K562 (cell line): ENCODE results near the gene BRCA1. TPM values are rescaled to one million over a fixed set of nuclear protein-coding genes. Genes with fewer than 3 reads are reported as not detected.

Source experiments
- CC2D1A ChIP-seq: fragments of 450-650 bp; IDR thresholded peaks from 2 replicates; pipeline ENCODE4 v1.6.1; 2017; ENCODE audit warnings: mild to moderate bottlenecking
- CHD7 ChIP-seq: fragments of 200-600 bp; sonication (generic); IDR thresholded peaks from one replicate; pipeline ENCODE4 v1.6.1; 2012; ENCODE audit warnings: mild to moderate bottlenecking, low read depth, low read length, inconsistent platforms
- FOXK2 ChIP-seq, 2 experiments: fragments of 450-650 bp; IDR thresholded peaks in 1 of 2; conservative IDR thresholded peaks in 1 of 2; 2 replicates each; pipeline ENCODE4 v1.6.1; 2016; ENCODE audit warnings: low read depth in 2 of 2, mild to moderate bottlenecking in 1 of 2
- IRF2 ChIP-seq: sonication (generic); formaldehyde crosslinking; IDR thresholded peaks from 2 replicates; pipeline ENCODE4 v1.8.1; 2022; ENCODE audit warnings: mild to moderate bottlenecking, missing genetic modification reagents
- MEF2D ChIP-seq: conservative IDR thresholded peaks from 2 replicates; pipeline ENCODE4 v1.6.1; 2016; ENCODE audit warnings: low read depth, missing genetic modification characterization, missing compliant biosample characterization
- NBN ChIP-seq: fragments of 450-650 bp; IDR thresholded peaks from 2 replicates; pipeline ENCODE4 v1.6.1; 2016; ENCODE audit warnings: low read depth, mild to moderate bottlenecking
- NCOA1 ChIP-seq: fragments of 450-650 bp; IDR thresholded peaks from 2 replicates; pipeline ENCODE4 v1.6.1; 2016; ENCODE audit warnings: low read depth
- NCOR1 ChIP-seq: fragments of 450-650 bp; IDR thresholded peaks from 2 replicates; pipeline ENCODE4 v1.6.1; 2016; ENCODE audit warnings: mild to moderate bottlenecking, moderate library complexity
- PHF21A ChIP-seq: fragments of 450-650 bp; IDR thresholded peaks from 2 replicates; pipeline ENCODE4 v1.6.1; 2017; ENCODE audit warnings: low read depth, borderline replicate concordance
- RBM17 ChIP-seq: fragments of 200-400 bp; formaldehyde crosslinking; IDR thresholded peaks from 2 replicates; pipeline ENCODE4 v1.6.1; 2017; ENCODE audit warnings: low read depth, mild to moderate bottlenecking, low read length, borderline replicate concordance
- RCOR1 ChIP-seq, 2 experiments: IDR thresholded peaks; 2 replicates each; pipeline ENCODE4 v1.6.1; 2012; ENCODE audit warnings: low read depth in 2 of 2, low read length in 2 of 2, borderline replicate concordance in 1 of 2, improper control_type of control experiment in 1 of 2
- ZBTB1 ChIP-seq: sonication (generic); formaldehyde crosslinking; IDR thresholded peaks from 2 replicates; pipeline ENCODE4 v1.8.1; 2023; ENCODE audit warnings: missing genetic modification reagents, low read depth, mild to moderate bottlenecking, borderline replicate concordance
- ZNF41 ChIP-seq: fragments of 250-450 bp; sonication (Bioruptor Pico); conservative IDR thresholded peaks from 2 replicates; pipeline ENCODE4 v1.4.0; 2020; ENCODE audit warnings: mild to moderate bottlenecking
- polyA plus RNA-seq, 8 experiments: library from polyadenylated mRNA; depleted of rRNA in 4 of 8; stranded (reverse) in 5 of 8; unstranded in 3 of 8; fragments of >200 nt; fragmentation: Nextera tagmentation in 2 of 8; fragmentation: Illumina TruSeq in 1 of 8; extraction: Ambion mirVana in 2 of 8; extraction: Trizol in 1 of 8; gene quantifications; 2 replicates each; pipeline versions ENCODE4 v1.2.1 to v1.2.3, GENCODE V29; 2011 to 2014; ENCODE audit warnings: inconsistent platforms in 1 of 8, missing spikeins in 1 of 8
- total RNA-seq, 7 experiments: library from RNA; depleted of rRNA in 6 of 7; stranded (reverse); fragments of >200 nt in 6 of 7; fragmentation: Illumina TruSeq in 2 of 7; extraction: Trizol in 2 of 7; gene quantifications; 2 replicates each; pipeline versions ENCODE4 v1.2.1 to v1.2.3, GENCODE V29; 2011 to 2021; ENCODE audit warnings: low replicate concordance in 1 of 7
- TF ChIP-seq, protein P1 (sequence below): fragments of 450-650 bp; formaldehyde crosslinking; IDR thresholded peaks from 2 replicates; pipeline ENCODE4 v1.4.0; 2022; ENCODE audit warnings: missing genetic modification characterization

Gene BRCA1
- total and polyA plus RNA-seq, 9 of the 15 experiments (the other 6 are each of a cell fraction or from before 2014, with no cell fraction given): 25.9 to 95.3 (median 62.3) TPM

- TF ChIP-seq CHD7: no peak
- TF ChIP-seq RCOR1 (IDR thresholded peaks at IDR 0.05; ENCODE audit: borderline replicate concordance in 1 of 2, low read depth in 2 of 2, low read length in 2 of 2): peak; percentile 69 to 98; a peak in 3 of 4 replicates
- TF ChIP-seq FOXK2 (conservative IDR thresholded peaks at IDR 0.05 in 1 of 2, IDR thresholded peaks at IDR 0.05 in 1 of 2; ENCODE audit: low read depth in 2 of 2): 0 out of 4 replicates have a peak, but pooled peaks of 1 of the 2 experiments have one; percentile 28
- no peak for TF ChIP-seq ZNF41 (CRISPR knock-in tag)
- TF ChIP-seq NCOR1: peak; percentile 65
- TF ChIP-seq NBN: 0 out of 2 replicates have a peak, but pooled peaks have one; percentile 74
- TF ChIP-seq RBM17: no peak
- TF ChIP-seq NCOA1: peak; percentile 71; the same call in 1 of the 2 replicates
- no peak for TF ChIP-seq IRF2 (CRISPR knock-in tag)
- TF ChIP-seq CC2D1A: no peak
- TF ChIP-seq, protein P1, sequence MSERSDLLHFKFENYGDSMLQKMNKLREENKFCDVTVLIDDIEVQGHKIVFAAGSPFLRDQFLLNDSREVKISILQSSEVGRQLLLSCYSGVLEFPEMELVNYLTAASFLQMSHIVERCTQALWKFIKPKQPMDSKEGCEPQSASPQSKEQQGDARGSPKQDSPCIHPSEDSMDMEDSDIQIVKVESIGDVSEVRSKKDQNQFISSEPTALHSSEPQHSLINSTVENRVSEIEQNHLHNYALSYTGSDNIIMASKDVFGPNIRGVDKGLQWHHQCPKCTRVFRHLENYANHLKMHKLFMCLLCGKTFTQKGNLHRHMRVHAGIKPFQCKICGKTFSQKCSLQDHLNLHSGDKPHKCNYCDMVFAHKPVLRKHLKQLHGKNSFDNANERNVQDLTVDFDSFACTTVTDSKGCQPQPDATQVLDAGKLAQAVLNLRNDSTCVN: no peak
- no peak; the same call in 1 of the 2 replicates for TF ChIP-seq ZBTB1
- no peak for TF ChIP-seq PHF21A
- 0 out of 2 replicates have a peak, but pooled peaks have one; percentile 23 for TF ChIP-seq MEF2D
Observed at GRCh38 chr17:43020789-43021740, 104.1 kb downstream of the BRCA1 start (continued).
